Esophagus muscularis mucosa (tissue), 3 donors: ENCODE measurements around the gene PGAP1.

Experiments used
- CTCF ChIP-seq, 3 experiments: fragments of 200-600 bp in 2 of 3; fragments of 450-650 bp in 1 of 3; sonication (generic) in 2 of 3; IDR thresholded peaks; one replicate each; pipeline ENCODE4 v1.5.1; 2017 to 2019; ENCODE audit warnings: antibody characterized with exemption in 3 of 3, mild to moderate bottlenecking in 2 of 3, moderate library complexity in 1 of 3
- POLR2A ChIP-seq: fragments of 450-650 bp; IDR thresholded peaks from one replicate; pipeline ENCODE4 v1.6.1; 2017; ENCODE audit warnings: antibody characterized with exemption, moderate library complexity, mild to moderate bottlenecking, low read depth

- TF ChIP-seq POLR2A (no peak), CTCF (IDR thresholded peaks at IDR 0.05) (no peak)
These were observed 39.1 kb downstream of the PGAP1 start for GRCh38 chr2:196887431-196887830.
